Astrocyte (in vitro differentiated cells and primary cell): ENCODE measurements around the gene TUBA3C. TPM values are rescaled to one million over a fixed set of nuclear protein-coding genes. Genes with fewer than 3 reads are reported as not detected.

Experiments
- DNase-seq: peaks from one replicate; pipeline ENCODE4 v3.0.0-alpha.2; 2010; ENCODE audit warnings: low read depth
- FAIRE-seq: peaks from 2 replicates; lab custom pipeline; 2011; peaks lifted over from hg19 to GRCh38; lab: Jason Lieb, UNC
- H2AFZ ChIP-seq: 2 replicates; pipeline ENCODE4 v1.6.0; 2012; ENCODE audit warnings: low read depth, low read length, inconsistent platforms
- H3K27ac ChIP-seq: 2 replicates; pipeline ENCODE4 v1.5.1; 2011; ENCODE audit warnings: low read depth, low read length, inconsistent platforms
- H3K27me3 ChIP-seq: 2 replicates; pipeline ENCODE4 v1.6.0; 2011; ENCODE audit warnings: low read length, inconsistent platforms; ENCODE audit not compliant: insufficient read depth
- H3K36me3 ChIP-seq: 2 replicates; pipeline ENCODE4 v1.5.1; 2011; ENCODE audit warnings: low read length, inconsistent platforms; ENCODE audit not compliant: insufficient read depth
- H3K4me1 ChIP-seq: 2 replicates; pipeline ENCODE4 v1.5.1; 2011; ENCODE audit warnings: low read length, inconsistent platforms; ENCODE audit not compliant: insufficient read depth
- H3K4me2 ChIP-seq: 2 replicates; pipeline ENCODE4 v1.6.0; 2012; ENCODE audit warnings: low read length, inconsistent platforms
- H3K4me3 ChIP-seq: 2 replicates; pipeline ENCODE4 v1.5.1; 2011; ENCODE audit warnings: low read depth, mild to moderate bottlenecking, low read length, inconsistent platforms; ENCODE audit not compliant: insufficient read depth
- H3K79me2 ChIP-seq: 2 replicates; pipeline ENCODE4 v1.6.0; 2012; ENCODE audit warnings: mild to moderate bottlenecking, low read length, inconsistent platforms; ENCODE audit not compliant: insufficient read depth
- H3K9ac ChIP-seq: 2 replicates; pipeline ENCODE4 v1.6.0; 2012; ENCODE audit warnings: mild to moderate bottlenecking, low read length, inconsistent platforms
- H3K9me3 ChIP-seq: 2 replicates; pipeline ENCODE4 v1.5.1; 2012; ENCODE audit warnings: low read depth, mild to moderate bottlenecking, low read length, inconsistent platforms; ENCODE audit not compliant: insufficient read depth
- H4K20me1 ChIP-seq: 2 replicates; pipeline ENCODE4 v1.6.0; 2012; ENCODE audit warnings: low read length, inconsistent platforms; ENCODE audit not compliant: insufficient read depth
- H3K27ac Mint-ChIP-seq: one replicate; pipeline ENCODE4 v1.8.0; 2021; ENCODE audit warnings: mild to moderate bottlenecking, mixed read lengths; ENCODE audit not compliant: unreplicated experiment
- H3K27me3 Mint-ChIP-seq: one replicate; pipeline ENCODE4 v1.8.0; 2021; ENCODE audit warnings: low read depth, mixed read lengths; ENCODE audit not compliant: unreplicated experiment
- H3K36me3 Mint-ChIP-seq: one replicate; pipeline ENCODE4 v1.8.0; 2021; ENCODE audit warnings: low read depth, mixed read lengths; ENCODE audit not compliant: unreplicated experiment
- H3K4me1 Mint-ChIP-seq: one replicate; pipeline ENCODE4 v1.8.0; 2021; ENCODE audit warnings: low read depth, mixed read lengths; ENCODE audit not compliant: unreplicated experiment
- H3K4me3 Mint-ChIP-seq: one replicate; pipeline ENCODE4 v1.8.0; 2021; ENCODE audit warnings: mild to moderate bottlenecking, moderate library complexity, mixed read lengths; ENCODE audit not compliant: unreplicated experiment
- H3K9me3 Mint-ChIP-seq: one replicate; pipeline ENCODE4 v1.8.0; 2021; ENCODE audit warnings: mild to moderate bottlenecking, mixed read lengths; ENCODE audit not compliant: unreplicated experiment
- CTCF ChIP-seq: IDR thresholded peaks from 2 replicates; pipeline ENCODE4 v1.5.1; 2011; ENCODE audit warnings: low read depth, mild to moderate bottlenecking, inconsistent platforms, low read length, moderate library complexity; ENCODE audit not compliant: insufficient read depth
- EZH2 ChIP-seq: IDR thresholded peaks from 2 replicates; pipeline ENCODE4 v1.6.1; 2012; ENCODE audit warnings: mild to moderate bottlenecking, low read length, inconsistent platforms; ENCODE audit not compliant: insufficient read depth
- total RNA-seq: library from RNA; stranded (reverse); gene quantifications from 2 replicates; pipeline ENCODE4 v1.2.1, GENCODE V29; 2021

TUBA3C gene
- total RNA-seq, 1 donor from 2014 or later, result not detected

- TF ChIP-seq CTCF, result no peak
- TF ChIP-seq EZH2, result no peak
- H3K27ac Mint-ChIP-seq, result no peak overlapping the region
- H3K36me3 ChIP-seq, result no peaks in the 10 kb centered on the region
- H3K27ac ChIP-seq, result no peak overlapping the region
- no peak overlapping the region for H3K4me3 ChIP-seq
- no peaks in the 10 kb centered on the region for H3K27me3 ChIP-seq
- no peak overlapping the region for H3K4me2 ChIP-seq
- H3K79me2 ChIP-seq, result no peaks in the 10 kb centered on the region
- H3K4me3 Mint-ChIP-seq, result no peak overlapping the region
- H3K9me3 Mint-ChIP-seq, result peaks cover 23% of the 10 kb centered on the region
- no peaks in the 10 kb centered on the region for H3K4me1 Mint-ChIP-seq
- no peak overlapping the region for H2AFZ ChIP-seq
- FAIRE-seq (no peak), DNase-seq (no peak)
- no peaks in the 10 kb centered on the region for H3K4me1 ChIP-seq
- H3K36me3 Mint-ChIP-seq, result no peaks in the 10 kb centered on the region
- H4K20me1 ChIP-seq, result no peaks in the 10 kb centered on the region
- H3K9ac ChIP-seq, result no peak overlapping the region
- no peaks in the 10 kb centered on the region for H3K27me3 Mint-ChIP-seq
- H3K9me3 ChIP-seq, result peaks cover 19% of the 10 kb centered on the region
These were observed 7.9 kb downstream of the TUBA3C start for GRCh38 chr13:19173752-19174151.

DNA sequence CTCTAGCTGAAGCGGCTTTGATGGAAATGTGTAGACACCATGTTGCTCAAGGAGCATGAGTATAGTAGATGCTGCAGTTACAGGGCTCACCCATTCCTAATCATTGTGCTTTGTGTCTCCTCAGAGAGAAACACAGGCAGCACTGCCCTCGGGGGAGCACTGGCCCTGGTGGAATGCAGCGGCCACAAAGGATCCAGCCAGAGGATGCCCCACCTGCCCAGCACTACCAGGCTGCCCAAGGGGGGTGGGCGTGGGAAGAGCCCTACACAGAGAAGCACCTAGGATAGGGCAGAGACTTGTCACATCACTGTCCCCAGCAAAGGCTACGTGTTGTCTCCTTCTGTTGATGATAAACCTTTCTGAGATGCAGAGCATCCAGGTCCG lies 9.0 kb downstream of the TUBA3C start:
- Histone ChIP-seq H3K36me3 (no peaks in the 10 kb centered on the region), H3K79me2 (no peaks in the 10 kb centered on the region), H3K4me1 (no peaks in the 10 kb centered on the region), H2AFZ (no peak overlapping the region), H4K20me1 (no peaks in the 10 kb centered on the region), H3K4me2 (no peak overlapping the region), H3K27me3 (no peaks in the 10 kb centered on the region), H3K27ac (no peak overlapping the region), H3K9ac (no peak overlapping the region), H3K9me3 (peaks cover 15% of the 10 kb centered on the region), H3K4me3 (no peak overlapping the region)
- Mint-ChIP-seq H3K27me3 (no peaks in the 10 kb centered on the region), H3K4me1 (no peaks in the 10 kb centered on the region), H3K4me3 (no peak overlapping the region), H3K27ac (no peak overlapping the region), H3K36me3 (no peaks in the 10 kb centered on the region), H3K9me3 (peaks cover 18% of the 10 kb centered on the region)
- TF ChIP-seq CTCF (no peak), EZH2 (no peak)
- DNase-seq (no peak), FAIRE-seq (no peak)

DNA sequence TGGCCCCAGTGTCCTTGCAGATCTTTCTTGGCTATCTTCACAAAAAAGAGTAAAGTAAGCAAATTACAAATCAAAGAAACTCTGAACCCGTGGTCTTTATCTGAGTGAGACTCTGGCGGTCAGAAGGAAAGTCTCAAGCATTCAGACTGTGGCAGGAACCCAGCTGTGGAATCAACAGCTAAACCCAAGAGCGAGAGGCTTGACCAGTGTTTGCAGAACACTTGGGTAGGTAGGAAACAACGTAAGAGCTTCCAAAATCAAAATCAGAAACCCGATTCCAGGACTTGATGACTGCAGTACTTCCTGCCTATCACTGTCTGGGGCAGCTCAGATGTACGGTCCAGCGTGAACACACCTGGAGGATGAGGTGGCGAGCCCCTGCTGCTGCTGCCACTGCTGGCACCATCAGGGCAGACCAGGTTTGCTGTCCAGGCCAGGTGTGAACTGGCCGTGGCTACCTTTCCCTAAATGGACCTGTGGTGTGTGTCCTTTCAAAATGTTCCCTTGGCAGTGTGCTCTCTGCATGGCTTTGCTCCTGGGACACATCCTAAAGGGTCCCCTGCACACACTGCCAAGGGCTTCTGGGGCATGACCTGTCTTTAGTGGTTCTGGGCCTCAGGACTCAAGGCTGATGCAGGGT lies 9.5 kb downstream of the TUBA3C start:
- Histone ChIP-seq H2AFZ (no peak overlapping the region), H4K20me1 (no peaks in the 10 kb centered on the region), H3K4me1 (no peaks in the 10 kb centered on the region), H3K27me3 (no peaks in the 10 kb centered on the region), H3K4me2 (no peak overlapping the region), H3K79me2 (no peaks in the 10 kb centered on the region), H3K36me3 (no peaks in the 10 kb centered on the region), H3K9ac (no peak overlapping the region), H3K9me3 (peaks cover 15% of the 10 kb centered on the region), H3K27ac (no peak overlapping the region), H3K4me3 (no peak overlapping the region)
- Mint-ChIP-seq H3K4me3 (no peak overlapping the region), H3K27ac (no peak overlapping the region), H3K9me3 (peaks cover 17% of the 10 kb centered on the region), H3K27me3 (no peaks in the 10 kb centered on the region), H3K4me1 (no peaks in the 10 kb centered on the region), H3K36me3 (no peaks in the 10 kb centered on the region)
- DNase-seq (no peak), FAIRE-seq (no peak)
- no peak for TF ChIP-seq EZH2
- TF ChIP-seq CTCF, result no peak
